HG03439 (cell line): Measurements from ENCODE around the gene BRAT1.
A peak's percentile ranks its signal among the peaks of the same experiment; 100 is the strongest.
"Not testable (repeated sequence)": the region's sequence is repeated elsewhere in the genome, so short reads cannot be mapped to it uniquely, and the experiment has no call there.

Source experiments
- ATAC-seq: cut with Tn5 transposase; IDR thresholded peaks from one replicate; pipeline ENCODE4 v1.9.1; 2021; ENCODE audit warnings: mild to moderate bottlenecking, moderate library complexity; ENCODE audit not compliant: unreplicated experiment

The BRAT1 gene

DNA sequence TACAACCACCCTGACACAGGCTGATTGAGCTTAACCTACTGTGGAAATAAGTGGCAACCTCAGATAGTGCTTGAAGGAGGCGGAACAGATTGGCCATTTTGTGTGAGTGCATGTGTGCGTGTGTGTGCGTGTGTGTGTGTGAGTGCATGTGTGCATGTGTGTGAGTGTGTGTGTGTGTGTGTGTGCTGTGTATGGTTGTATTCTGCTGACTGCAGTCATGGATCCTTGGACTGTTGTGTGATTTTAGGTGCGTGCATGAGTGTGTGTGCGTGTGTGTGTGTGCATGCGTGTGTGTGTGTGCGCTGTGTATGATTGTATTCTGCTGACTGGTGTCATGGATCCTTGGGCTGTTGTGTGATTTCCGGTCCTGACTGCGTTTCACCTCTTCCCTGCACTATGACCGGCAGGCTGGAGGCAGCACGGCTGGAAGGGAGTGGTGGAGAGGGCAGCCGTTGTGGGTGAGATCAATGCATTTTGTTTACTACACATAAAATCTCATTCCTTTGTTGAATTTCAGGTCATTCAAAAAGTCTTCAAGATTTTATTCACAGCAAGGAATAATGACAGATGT is 9.7 kb upstream of the BRAT1 start:
- no peak for ATAC-seq

DNA sequence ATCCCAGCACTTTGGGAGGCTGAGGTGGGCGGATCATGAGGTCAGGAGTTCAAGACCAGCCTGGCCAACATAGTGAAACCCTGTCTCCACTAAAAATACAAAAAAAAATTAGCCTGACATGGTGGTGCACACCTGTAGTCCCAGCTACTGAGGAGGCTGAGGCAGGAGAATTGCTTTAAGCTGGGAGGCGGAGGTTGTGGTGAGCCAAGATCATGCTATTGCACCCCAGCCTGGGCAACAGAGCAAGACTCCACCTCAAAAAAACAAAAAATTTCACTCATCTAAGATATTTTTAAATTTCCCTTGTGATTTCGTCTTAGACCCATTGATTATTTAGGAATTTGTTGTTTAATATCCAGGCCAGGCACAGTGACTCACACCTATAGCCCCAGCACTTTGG is 8.6 kb upstream of the BRAT1 start:
- ATAC-seq, result not testable (repeated sequence)

DNA sequence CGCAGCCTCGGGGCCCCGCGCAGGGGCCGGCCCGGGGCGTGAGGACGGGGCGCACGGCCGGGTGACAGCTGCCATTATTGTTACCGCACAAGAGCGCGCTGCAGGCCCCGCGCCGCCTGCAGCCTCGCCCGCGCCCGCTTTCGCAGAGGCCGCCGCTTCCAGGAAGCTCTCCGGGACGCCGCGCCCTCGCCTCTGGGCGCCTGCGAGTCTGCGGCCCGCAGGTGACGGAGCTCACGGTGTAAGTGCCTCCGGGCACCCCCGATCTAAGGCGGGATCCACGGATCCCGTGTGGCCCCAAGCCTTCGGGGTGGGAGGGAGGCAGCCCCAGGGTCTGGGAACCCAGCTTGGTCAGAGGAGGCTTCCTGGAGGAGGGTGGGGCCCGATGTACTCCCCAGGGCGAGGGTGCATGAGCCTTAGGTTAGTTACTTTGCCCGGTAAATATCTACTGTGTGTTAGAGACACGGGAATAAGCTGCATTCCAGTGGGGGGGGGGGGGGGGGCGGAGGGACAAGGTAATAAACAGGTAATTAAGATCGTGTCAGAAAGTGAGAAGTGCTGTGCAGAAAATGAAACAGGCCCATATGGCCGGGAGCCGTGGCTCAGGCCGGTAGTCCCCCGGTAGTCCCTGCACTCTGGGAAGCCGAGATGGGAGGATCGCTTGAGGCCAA is 4.1 kb upstream of the BRAT1 start:
- ATAC-seq, result peak; percentile 11

DNA sequence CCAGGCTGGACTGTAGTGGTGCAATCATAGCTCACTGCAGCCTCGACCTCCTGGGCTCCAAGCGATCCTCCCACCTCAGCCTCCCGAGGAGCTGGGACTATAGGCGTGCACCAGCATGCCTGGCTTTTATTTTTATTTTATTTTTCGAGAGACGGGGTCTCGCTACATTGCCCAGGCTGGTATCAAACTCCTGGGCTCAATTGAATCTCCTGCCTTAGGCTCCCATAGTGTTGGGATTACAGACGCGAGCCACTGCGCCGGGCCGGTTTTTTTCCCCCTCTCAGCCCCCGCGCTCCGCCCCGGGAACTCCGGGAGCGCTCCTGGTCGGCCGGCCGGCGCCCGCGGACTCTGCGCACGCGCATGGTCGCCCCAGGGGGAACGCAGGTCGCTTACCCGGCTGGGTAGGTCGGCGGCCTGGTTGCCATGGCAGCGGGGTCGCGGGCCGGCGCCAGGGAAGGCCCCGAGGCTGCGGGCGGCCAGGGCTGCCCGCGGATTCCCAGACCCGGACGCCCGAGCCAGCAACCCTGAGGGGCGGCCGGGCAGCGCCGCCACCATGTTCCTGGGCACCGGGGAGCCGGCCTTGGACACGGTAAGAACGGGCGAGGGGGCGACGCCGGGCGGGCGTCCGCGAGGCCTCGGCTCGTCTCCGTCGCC is 3.4 kb upstream of the BRAT1 start, which contains the start of gene IQCE:
Gene IQCE, plus strand, starts transcription at position 351 of the 654 bp plus-strand sequence. Its CDS starts 203 bp downstream, at position 554.
- peak; percentile 45 for ATAC-seq

DNA sequence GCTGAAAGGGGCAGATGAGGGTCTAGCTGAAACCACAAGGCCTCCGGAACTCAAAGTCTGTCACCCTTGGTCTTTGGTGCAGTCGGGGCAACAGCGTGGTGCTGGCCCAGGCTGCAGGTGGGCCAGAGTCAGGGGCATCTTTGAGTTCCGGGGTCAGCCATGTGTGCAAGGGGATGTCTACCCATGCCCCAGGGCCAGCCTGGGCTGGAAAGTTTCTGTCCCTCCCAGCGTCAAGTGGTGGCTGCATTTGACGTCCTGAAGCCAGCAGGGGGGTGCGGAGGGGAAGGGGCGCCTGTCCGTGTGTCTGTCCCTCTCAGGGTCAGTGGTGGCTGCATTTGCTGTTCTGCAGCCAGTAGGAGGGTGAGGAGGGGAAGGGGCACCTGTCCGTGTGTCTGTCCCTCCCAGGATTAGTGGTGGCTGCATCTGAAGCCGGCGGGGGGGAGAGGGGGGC is 638 bp downstream of the BRAT1 start:
- no peak for ATAC-seq

DNA sequence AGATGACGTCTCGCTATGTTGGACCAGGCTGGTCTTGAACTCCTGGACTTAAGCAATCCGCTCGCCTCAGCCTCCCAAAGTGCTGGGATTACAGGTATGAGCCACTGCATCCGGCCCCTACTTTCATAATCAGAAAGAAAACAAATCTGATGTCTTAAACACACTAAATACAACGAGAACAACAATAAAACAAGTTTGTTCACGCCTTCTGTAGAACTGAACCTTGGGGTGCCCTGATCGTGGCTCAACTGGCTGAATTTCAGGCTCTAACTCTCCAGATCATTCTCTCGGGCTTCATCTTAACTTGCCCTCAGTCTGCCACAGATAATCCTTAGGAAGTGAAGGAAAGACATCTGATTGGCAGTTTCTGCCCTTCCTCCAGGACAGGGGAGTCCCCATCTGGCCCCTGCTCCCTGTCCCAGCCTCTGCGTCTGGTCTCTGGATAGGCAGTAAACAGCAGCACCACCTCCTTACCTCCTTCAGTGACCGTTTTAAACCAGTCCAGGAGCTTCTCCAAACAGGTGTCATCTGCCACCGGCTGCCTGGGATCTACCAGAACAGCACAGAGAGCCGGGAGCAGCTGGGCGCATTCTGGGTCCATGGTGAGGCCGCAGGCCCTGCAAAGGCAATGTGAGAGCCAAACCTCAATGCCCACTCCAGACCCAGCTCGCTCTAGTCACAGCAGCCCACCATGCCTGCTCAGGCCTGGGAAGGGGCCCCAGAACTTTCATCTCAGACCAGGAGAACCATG is 1.3 kb downstream of the BRAT1 start:
- ATAC-seq, result no peak

DNA sequence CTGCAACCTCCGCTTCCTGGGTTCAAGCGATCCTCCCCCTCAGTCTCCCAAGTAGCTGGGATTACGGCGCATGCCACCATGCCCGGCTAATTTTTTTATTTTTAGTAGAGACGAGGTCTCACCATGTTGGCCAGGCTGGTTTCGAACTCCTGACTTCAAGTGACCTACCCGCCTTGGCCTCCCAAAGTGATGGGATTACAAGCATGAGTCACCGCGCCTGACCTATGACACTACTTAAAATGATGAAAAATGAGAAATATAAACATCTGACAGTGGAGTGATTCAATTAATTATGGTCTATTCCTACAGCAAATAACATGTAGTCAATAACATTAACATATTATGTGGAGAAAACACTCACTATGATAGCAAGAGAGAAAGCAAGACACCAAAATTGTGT is 2.2 kb downstream of the BRAT1 start:
- ATAC-seq, result no peak

DNA sequence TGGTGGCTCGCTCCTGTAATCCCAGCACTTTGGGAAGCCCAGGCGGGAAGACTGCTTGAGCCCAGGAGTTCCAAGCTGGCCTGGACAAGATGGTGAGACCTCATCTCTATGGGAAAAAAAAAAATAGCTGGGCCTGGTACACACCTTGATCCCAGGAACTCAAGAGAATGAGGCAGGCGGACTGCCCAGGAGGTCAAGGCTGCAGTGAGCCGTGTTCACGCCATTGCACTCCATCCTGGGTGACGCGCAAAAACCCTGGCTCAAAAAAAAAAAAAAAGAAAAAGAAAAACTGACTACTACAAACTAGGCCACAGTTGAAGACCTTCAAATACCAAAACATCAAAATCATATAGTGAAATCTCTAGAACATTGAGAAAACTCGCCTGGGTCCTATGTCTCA is 3.9 kb downstream of the BRAT1 start:
- ATAC-seq, result no peak

DNA sequence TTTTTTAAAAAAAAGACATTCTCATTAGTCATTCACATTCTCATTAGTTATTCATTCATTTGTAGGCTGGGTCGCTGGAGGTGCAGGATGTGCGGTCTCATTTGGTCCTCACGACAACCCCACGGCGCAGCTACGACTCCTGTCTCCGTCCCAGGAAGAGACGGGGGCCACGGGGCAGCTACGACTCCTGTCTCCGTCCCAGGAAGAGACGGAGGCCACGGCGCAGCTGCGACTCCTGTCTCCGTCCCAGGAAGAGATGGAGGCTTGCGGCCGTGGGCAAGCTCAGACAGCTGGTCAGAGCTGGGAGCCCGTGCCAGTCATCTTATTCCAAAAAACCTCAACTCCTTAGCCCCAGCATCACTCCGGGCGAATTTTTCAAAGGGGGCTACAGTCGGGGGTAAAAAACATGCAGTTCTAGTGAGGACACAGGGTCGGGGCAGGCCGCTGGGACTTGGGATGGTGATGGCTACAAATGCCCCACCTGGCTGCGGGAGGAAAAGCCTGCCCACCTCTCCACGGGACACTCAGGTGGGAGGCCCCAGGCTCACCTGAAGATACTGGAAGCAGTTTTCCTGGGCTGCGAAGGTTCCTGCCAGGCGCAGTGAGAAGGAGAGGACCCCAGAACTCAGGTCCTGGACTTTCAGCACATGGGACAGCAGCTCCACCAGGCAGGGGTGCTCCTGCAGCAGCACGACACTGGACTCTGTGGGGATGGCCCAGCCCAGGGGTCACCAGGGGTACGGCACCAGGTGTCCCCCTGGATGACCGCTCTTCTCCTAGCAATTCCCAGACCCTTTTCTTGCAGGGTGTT is 8.3 kb downstream of the BRAT1 start:
- ATAC-seq, result no peak

DNA sequence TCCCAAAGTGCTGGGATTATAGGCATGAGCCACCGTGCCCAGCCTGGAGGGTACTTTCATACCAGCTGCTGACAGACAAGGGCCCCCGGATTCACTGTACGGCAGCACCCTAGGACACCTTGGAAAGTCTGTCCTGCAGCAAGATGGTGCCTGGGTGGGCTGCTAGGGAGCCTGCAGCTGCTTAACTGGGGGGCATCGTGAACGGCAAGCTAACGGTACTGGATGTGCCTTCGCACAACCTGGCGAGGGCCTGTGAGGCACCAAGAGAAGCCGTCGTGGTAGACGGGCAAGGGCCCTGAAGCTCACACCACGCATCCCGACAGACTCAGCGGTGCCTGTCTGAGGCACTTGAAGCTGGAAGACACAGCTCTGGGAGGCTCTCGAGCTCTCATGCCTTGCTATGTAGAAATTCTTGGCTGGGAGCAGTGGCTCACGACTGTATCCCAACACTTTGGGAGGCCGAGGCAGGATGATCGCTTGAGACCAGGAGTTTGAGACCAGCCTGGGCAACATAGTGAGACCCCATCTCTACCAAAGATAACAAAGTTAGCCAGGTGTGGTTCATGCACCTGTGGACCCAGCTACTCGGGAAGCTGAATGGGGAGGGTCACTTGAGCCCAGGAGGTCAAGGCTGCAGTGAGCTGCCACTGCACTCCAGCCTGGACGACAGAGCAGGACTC is 9.4 kb downstream of the BRAT1 start:
- ATAC-seq, result no peak

DNA sequence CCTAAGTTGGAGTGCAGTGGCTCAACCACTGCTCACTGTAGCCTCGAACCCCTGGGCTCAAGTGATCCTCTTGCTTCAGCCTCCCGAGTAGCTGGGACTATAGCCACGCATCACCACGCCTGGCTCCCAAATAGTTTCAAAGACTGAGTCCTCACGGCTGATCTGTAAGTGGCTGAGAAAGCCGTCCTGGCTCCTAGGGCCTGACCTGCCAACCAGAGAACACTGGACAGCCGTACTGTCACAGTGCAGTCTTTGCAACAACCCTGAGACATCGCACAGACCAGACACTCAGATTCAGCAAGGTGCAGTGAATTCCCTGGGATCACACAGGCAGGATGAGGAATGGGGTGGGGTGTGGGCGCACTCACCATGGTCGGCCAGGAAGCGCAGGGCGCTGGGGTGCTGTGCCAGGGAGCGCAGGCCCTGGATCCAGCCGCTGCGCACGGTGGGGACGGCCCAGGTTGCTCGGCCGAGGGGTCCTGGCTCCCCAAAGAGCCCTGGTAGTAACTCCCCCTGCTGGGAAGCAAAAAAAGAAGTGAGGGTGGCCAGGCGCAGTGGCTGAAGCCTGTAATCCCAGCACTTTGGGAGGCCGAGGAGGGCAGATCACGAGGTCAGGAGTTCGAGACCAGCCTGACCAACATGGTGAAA is 10.7 kb downstream of the BRAT1 start:
- no peak for ATAC-seq

DNA sequence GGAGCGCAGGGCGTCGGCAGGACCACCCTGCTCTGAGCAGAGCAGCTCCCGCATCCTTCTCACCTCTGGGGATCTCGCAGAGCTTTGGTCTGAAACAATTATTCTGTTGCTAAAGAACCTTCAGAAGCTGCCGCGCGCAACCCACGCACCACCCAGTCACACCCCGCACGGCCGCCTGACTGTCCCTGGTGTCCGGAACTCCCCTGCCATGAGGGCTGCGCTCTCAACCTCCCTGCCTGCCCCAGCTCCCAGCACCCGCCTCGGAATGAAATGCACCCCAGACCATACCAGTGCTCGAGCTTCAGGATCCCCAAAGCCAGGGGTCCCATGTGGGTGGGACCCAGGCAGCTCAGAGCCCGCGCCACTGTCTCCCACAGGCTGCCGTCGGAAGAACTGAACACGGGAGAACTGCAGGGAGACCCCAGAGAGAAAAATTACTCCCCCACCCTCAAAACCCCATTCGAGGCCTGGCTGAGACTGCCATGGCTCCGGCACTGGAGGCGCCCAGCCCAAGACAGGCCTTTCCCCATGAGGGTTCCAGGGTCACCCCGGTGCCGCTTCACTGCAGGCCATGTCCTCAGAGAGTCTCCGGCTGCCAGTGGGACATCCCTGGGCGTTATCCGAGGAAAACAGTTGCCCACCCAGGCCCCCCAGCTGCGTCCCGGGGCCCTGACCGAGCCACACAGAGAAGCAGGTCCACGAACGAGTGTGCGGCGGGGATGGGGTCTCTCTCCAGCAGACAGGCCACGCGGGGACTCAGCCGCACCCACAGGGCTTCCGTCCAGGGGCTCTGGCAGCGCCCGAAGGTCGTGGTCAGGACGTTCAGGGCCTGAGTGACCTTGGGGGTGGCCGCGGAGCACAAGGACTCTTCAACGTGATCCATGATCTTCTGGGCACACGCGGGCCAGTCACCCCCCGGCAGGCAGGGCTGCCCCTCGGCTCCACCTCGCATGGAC is 12.1 kb downstream of the BRAT1 start:
- ATAC-seq, result no peak

DNA sequence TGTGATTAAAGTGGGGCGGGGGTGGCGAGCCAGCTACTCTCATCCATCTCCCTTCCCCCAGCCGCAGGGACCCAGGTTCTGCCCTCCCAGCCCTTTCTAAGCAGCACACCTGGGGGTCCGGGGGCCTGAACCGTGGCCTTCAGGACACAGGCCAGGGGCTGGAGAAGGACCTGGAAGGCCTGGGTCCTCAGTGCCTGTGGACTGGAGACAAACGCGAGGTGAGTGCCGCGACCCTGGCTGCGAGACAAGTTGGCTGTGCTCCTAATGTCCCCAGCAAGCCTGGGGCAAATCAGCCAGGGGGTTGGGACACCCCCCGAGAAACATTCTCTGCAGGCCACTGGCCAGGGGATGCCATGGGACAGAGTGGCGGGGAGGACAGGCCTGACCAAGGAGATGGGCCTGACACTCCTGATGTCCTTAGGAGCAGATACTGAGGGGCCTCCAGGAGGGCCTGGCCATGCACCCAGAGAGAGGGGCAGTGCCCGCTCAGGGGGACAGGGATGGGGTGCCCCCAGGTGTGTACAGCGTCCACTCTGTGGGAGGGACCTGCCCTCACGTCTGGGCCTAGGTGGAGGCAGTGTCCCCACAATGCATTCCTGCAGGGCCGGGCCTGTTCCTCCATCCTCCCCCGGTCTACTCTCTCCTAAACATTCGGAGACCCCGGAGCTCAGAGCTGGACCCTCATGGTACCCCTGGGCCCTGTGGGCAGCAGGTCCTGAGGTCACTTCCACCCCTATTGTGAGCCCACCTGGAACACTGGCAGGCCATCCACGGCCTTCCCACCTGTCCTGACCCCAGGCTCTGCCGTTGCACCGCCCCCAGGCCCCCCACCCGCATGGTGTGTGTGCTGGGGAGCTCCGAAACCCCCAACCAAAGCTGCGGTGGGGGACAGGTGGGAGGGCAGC is 13.1 kb downstream of the BRAT1 start:
- no peak for ATAC-seq

DNA sequence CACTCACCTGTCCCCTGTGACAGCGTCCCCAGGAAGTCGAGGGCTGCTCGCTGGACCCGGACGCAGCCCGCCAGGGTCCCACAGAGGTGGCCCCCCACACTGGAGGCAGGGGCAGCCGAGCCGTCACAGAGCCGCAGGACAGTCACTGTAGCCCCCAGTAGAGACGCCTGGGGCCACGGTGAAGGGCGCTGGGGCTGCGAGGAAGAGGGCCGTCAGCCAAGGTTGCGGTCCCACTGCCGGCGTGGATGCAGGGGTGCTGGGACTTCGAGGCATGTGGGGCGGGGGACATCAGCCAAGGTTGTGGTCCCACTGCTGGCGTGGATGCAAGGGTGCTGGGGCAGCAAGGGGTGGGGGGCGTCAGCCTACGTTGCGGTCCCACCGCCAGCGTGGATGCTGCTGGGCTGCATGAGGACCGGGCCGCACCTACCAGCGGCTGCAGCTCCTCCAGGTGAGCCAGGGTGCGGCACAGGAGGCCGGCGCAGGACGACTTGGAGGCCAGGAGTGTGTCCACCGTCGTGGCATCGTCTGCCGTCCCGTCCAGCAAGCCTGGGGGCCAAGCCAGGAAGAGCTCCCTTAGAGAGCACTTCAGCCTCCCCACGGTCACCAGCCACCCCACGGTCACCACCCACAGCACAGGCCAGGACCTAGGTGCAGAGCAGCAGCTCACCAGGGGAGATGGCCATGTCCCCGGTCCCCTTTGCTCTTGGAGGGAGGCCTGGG is 13.9 kb downstream of the BRAT1 start:
- ATAC-seq, result no peak

DNA sequence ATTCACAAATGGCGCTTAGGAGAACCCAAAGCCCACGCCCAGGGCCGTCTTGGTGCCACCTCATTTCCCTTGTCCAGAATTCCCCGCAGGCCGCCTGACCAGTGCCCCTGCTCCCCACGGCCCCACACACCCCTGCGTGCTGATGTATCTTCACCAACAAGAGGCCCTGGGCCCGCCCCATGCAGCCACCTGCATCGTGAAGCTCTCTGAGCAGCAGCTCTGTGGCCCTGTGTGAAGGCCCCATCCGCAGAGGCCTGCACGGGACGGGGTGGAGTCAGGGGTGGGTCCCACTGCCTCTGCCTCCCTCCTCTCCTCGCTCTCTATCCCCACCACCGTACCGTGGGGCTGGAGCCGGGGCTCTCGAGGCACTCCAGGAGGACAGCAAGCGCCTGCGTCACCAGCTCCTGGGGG is 14.7 kb downstream of the BRAT1 start:
- no peak for ATAC-seq

DNA sequence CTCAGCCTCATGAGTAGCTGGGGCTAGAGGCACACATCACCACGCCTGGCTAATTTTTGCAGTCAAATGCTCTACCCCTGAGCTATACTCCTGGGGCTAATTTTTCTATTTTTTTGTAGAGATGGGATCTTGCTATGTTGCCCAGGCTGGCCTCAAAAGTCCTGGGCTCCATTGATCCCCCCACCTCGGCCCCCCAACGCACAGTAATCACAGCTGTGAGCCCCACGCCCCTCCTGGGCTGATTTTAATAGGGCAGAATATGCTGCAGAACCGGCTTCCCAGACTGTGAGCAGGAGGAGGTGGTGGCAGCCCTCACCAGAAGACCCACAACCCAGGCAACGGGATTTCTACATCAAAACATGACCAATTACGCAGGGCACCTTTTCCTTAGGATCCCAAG is 15.2 kb downstream of the BRAT1 start:
- ATAC-seq, result no peak
